ENCODE measurements around the gene WDR27. TPM values are rescaled to one million over a fixed set of nuclear protein-coding genes. Genes with fewer than 3 reads are reported as not detected.

Gene WDR27
- total and polyA plus RNA-seq, 7 donors, result 1.2 to 46.0 (median 20.0) TPM

DNA sequence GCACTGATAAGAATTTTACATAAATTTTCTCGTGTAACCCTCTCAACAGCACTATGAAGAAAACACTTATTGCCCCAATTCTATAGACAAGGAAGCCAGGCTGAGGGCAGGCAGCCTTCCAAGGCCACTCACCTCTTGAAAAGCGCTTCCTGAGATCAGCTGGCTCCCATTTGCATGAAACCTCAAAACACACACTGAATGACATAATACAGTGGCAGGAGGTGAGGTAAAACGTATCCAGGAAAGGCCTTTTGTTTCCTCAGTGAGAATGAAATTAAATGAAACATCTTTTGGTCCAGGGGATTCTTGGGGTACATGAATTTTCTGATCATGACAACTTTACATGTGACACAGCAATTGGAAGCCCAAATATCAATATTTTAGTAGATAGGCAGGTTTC, 112.5 kb downstream of the WDR27 start:
- Histone ChIP-seq H3K27ac (peak overlapping the region; percentile 4 to 58 (median 29)), H3K4me1 (peaks cover 0 to 7% (median 0%) of the 10 kb centered on the region in 4 donors), H3K4me3 (no peak overlapping the region), H3K27me3 (no peaks in the 10 kb centered on the region), H3K36me3 (no peaks in the 10 kb centered on the region), H3K9me3 (no peaks in the 10 kb centered on the region)
- TF ChIP-seq POLR2AphosphoS5 (IDR thresholded peaks at IDR 0.05), result no peak
- no peak for TF ChIP-seq POLR2A (IDR thresholded peaks at IDR 0.05)
- TF ChIP-seq, protein P1, sequence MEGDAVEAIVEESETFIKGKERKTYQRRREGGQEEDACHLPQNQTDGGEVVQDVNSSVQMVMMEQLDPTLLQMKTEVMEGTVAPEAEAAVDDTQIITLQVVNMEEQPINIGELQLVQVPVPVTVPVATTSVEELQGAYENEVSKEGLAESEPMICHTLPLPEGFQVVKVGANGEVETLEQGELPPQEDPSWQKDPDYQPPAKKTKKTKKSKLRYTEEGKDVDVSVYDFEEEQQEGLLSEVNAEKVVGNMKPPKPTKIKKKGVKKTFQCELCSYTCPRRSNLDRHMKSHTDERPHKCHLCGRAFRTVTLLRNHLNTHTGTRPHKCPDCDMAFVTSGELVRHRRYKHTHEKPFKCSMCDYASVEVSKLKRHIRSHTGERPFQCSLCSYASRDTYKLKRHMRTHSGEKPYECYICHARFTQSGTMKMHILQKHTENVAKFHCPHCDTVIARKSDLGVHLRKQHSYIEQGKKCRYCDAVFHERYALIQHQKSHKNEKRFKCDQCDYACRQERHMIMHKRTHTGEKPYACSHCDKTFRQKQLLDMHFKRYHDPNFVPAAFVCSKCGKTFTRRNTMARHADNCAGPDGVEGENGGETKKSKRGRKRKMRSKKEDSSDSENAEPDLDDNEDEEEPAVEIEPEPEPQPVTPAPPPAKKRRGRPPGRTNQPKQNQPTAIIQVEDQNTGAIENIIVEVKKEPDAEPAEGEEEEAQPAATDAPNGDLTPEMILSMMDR (IDR thresholded peaks at IDR 0.05), result no peak
- no peak for TF ChIP-seq EP300 (IDR thresholded peaks at IDR 0.05)
- intact Hi-C loops (cut with DNase I), result no loop called here
- no peak for DNase-seq
- WGBS, 2 donors, result 15 to 37% methylated on average over 3 of the region's 3 CpGs

DNA sequence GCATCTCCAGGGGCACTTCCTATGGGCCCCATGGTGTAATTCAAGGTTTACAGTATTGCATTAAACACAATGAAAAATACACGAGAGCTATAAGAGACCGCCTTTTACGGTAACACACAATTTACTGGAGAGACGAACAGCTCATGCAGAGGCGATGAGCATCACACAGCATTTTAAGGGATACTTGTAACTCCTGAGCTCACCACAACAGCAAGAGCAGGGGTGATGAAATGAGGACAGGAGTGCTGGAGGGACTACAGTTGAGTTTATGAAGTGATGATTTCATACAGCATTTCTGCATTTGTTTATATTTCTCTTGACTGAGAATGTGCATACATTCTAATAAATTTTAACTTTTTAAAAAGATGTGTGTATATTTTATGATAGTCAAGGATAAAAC, 113.9 kb downstream of the WDR27 start:
- H3K9me3 ChIP-seq, result no peaks in the 10 kb centered on the region
- H3K27me3 ChIP-seq, result no peaks in the 10 kb centered on the region
- H3K27ac ChIP-seq, result no peak overlapping the region
- WGBS, 2 donors, result 94 to 95% methylated on average over 5 of the region's 5 CpGs
- H3K4me3 ChIP-seq, result no peak overlapping the region
- intact Hi-C loops (cut with DNase I), result no loop called here
- peaks cover 0 to 7% (median 0%) of the 10 kb centered on the region in 4 donors for H3K4me1 ChIP-seq
- no peak for DNase-seq
- no peak for TF ChIP-seq EP300 (IDR thresholded peaks at IDR 0.05)
- TF ChIP-seq, protein P1 (IDR thresholded peaks at IDR 0.05), result no peak
- TF ChIP-seq POLR2A (IDR thresholded peaks at IDR 0.05), result no peak
- no peak for TF ChIP-seq POLR2AphosphoS5 (IDR thresholded peaks at IDR 0.05)
- no peaks in the 10 kb centered on the region for H3K36me3 ChIP-seq

GRCh38 chr6:169583886-169584541, 117.8 kb downstream of the WDR27 start:
- 48 to 84% methylated on average over 6 of the region's 6 CpGs for WGBS, 2 donors

DNA sequence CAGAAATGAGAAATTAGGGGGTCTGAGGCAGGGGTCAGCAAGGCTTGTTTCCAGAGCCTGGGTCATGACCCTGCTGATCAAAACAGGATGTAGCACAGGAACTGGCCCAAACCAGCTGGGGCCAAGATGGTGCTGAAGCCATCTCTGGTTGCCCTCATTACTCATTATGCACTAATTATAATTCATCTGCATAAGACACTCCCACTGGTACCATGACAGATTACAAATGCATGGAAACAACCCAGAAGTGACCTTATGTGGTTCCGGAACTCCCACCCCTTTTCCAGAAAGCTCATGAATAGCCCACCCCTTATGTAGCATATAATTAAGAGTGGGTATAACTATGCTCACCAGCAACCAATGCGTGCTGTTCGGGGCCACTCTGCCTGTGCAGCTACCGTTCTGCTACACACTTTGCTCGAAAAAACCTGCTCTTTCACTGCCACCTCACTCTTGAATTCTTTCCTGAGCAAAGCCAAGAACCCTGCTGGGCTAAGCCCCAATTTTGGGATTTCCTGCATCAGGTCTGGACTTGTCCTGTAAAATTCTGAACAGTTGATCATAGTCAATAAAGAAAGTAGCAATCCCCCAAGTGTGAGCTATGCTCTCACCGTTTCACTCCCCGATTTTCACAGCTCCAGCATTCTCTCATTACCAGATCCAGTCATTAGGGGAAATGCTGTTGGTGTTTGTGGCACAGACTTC, 122.3 kb downstream of the WDR27 start:
- H3K4me1 ChIP-seq, result no peaks in the 10 kb centered on the region
- 91 to 95% methylated on average over 7 of the region's 7 CpGs for WGBS, 2 donors
- no peak overlapping the region for H3K4me3 ChIP-seq
- no peaks in the 10 kb centered on the region for H3K36me3 ChIP-seq
- DNase-seq, result no peak
- H3K27me3 ChIP-seq, result no peaks in the 10 kb centered on the region
- TF ChIP-seq POLR2AphosphoS5 (IDR thresholded peaks at IDR 0.05) (no peak), POLR2A (IDR thresholded peaks at IDR 0.05) (no peak), EP300 (IDR thresholded peaks at IDR 0.05) (no peak)
- TF ChIP-seq, protein P1 (IDR thresholded peaks at IDR 0.05), result no peak
- H3K27ac ChIP-seq, result no peak overlapping the region
- intact Hi-C loops (cut with DNase I), result no loop called here
- no peaks in the 10 kb centered on the region for H3K9me3 ChIP-seq

More at GRCh38 chr6:169583886-169584541, 117.8 kb downstream of the WDR27 start:
- Histone ChIP-seq H3K36me3 (no peaks in the 10 kb centered on the region), H3K4me3 (no peak overlapping the region), H3K27me3 (no peaks in the 10 kb centered on the region), H3K4me1 (peaks cover 0 to 3% (median 0%) of the 10 kb centered on the region in 4 donors), H3K9me3 (no peaks in the 10 kb centered on the region), H3K27ac (no peak overlapping the region)
- DNase-seq, result no peak
- TF ChIP-seq EP300 (IDR thresholded peaks at IDR 0.05) (no peak), POLR2AphosphoS5 (IDR thresholded peaks at IDR 0.05) (no peak), POLR2A (IDR thresholded peaks at IDR 0.05) (no peak)
- TF ChIP-seq, protein P1 (IDR thresholded peaks at IDR 0.05), result no peak
- intact Hi-C loops (cut with DNase I), result no loop called here

All from sigmoid colon (tissue), 7 donors.